Adrenal gland (tissue), 5 donors: ENCODE results near the gene PHLDA3.

Source experiments
- CTCF ChIP-seq, 6 experiments: fragments of 450-650 bp in 4 of 6; fragments of 200-600 bp in 2 of 6; sonication (generic) in 1 of 6; IDR thresholded peaks; 1 replicate in 5 of 6; 2 replicates in 1 of 6; pipeline versions ENCODE4 v1.5.1 to v1.8.0; 2016 to 2021; ENCODE audit warnings: antibody characterized with exemption in 6 of 6, mild to moderate bottlenecking in 2 of 6, moderate library complexity in 1 of 6
- POLR2A ChIP-seq, 2 donors: fragments of 450-650 bp; IDR thresholded peaks; one replicate each; pipeline ENCODE4 v1.6.1; 2017; ENCODE audit warnings: antibody characterized with exemption in 2 of 2, mild to moderate bottlenecking in 2 of 2, moderate library complexity in 1 of 2
- donor health status: DM: no; HTN: no; CAD: no.

GRCh38 chr1:201430776-201431175 lies 38.2 kb downstream of the PHLDA3 start:
- TF ChIP-seq CTCF (IDR thresholded peaks at IDR 0.05) (no peak), POLR2A (IDR thresholded peaks at IDR 0.05) (no peak)
